KMS-11 (cell line): ENCODE data around the gene DDX11.
"Not testable (repeated sequence)": the region's sequence is repeated elsewhere in the genome, so short reads cannot be mapped to it uniquely, and the experiment has no call there.

Source experiments
- H2AFZ ChIP-seq: fragments of 200-600 bp; sonication (generic); 2 replicates; pipeline ENCODE4 v1.6.1; 2016; ENCODE audit warnings: antibody characterized with exemption, mixed run types, low read depth
- H3K27ac ChIP-seq: fragments of 200-600 bp; sonication (generic); 2 replicates; pipeline ENCODE4 v1.6.1; 2016; ENCODE audit warnings: mild to moderate bottlenecking, mixed run types
- H3K27me3 ChIP-seq: fragments of 200-600 bp; sonication (generic); 2 replicates; pipeline ENCODE4 v1.6.1; 2017; ENCODE audit warnings: mild to moderate bottlenecking, low read depth, mixed run types, moderate library complexity; ENCODE audit not compliant: insufficient read depth
- H3K36me3 ChIP-seq: fragments of 200-600 bp; sonication (generic); 2 replicates; pipeline ENCODE4 v1.6.1; 2017; ENCODE audit warnings: mild to moderate bottlenecking, mixed run types; ENCODE audit not compliant: insufficient read depth
- H3K4me1 ChIP-seq: fragments of 200-600 bp; sonication (generic); 2 replicates; pipeline ENCODE4 v1.6.1; 2016; ENCODE audit warnings: mild to moderate bottlenecking, low read depth, mixed run types; ENCODE audit not compliant: poor library complexity, severe bottlenecking
- H3K4me2 ChIP-seq: fragments of 200-600 bp; sonication (generic); 2 replicates; pipeline ENCODE4 v1.7.0; 2016; ENCODE audit warnings: mild to moderate bottlenecking, mixed run types
- H3K4me3 ChIP-seq: fragments of 200-600 bp; sonication (generic); IDR thresholded peaks from 2 replicates; pipeline ENCODE4 v1.6.1; 2017; ENCODE audit warnings: low read depth, low read length, mixed read lengths; ENCODE audit not compliant: insufficient read depth
- H3K79me2 ChIP-seq: fragments of 200-600 bp; sonication (generic); 2 replicates; pipeline ENCODE4 v1.6.1; 2016; ENCODE audit warnings: low read depth, mixed run types; ENCODE audit not compliant: insufficient read depth
- H3K9ac ChIP-seq: fragments of 200-600 bp; sonication (generic); 2 replicates; pipeline ENCODE4 v1.6.1; 2016; ENCODE audit warnings: mild to moderate bottlenecking, mixed run types
- H4K20me1 ChIP-seq: fragments of 200-600 bp; sonication (generic); 2 replicates; pipeline ENCODE4 v1.6.1; 2016; ENCODE audit warnings: mild to moderate bottlenecking, mixed run types; ENCODE audit not compliant: insufficient read depth
- TF ChIP-seq, protein P1 (sequence below): fragments of 200-600 bp; sonication (generic); conservative IDR thresholded peaks from 2 replicates; pipeline ENCODE4 v1.6.1; 2017; ENCODE audit warnings: low read depth, mild to moderate bottlenecking, antibody characterized with exemption, low read length, moderate library complexity, mixed read lengths

Gene DDX11

GRCh38 chr12:31087956-31088355, 14.3 kb downstream of the DDX11 start:
- H3K4me2 ChIP-seq, H2AFZ ChIP-seq, H3K4me3 ChIP-seq, H4K20me1 ChIP-seq, H3K9ac ChIP-seq, H3K36me3 ChIP-seq, H3K27ac ChIP-seq, H3K27me3 ChIP-seq, H3K79me2 ChIP-seq, H3K4me1 ChIP-seq: not testable (repeated sequence)

DNA sequence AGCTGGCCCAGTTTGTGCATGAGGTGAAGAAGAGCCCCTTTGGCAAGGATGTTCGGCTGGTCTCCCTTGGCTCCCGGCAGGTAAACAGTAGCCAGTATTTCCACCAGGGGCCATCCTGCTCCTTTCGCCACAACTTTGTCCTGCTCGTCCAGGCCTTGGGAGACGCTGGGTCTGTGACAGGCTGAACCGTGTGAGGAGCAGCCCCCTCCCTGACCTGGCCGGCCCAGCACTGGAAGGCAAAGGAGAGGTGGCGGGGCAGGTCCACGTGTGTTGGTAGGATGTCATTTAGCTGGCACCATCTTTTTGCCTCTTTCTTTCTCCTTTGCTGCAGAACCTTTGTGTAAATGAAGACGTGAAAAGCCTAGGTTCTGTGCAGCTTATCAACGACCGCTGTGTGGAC, 15.4 kb downstream of the DDX11 start:
- H3K36me3 ChIP-seq, result peaks cover 3% of the 10 kb centered on the region; the same call in 1 of the 2 replicates
- no peak overlapping the region for H3K9ac ChIP-seq
- H3K79me2 ChIP-seq, result no peaks in the 10 kb centered on the region
- TF ChIP-seq, protein P1, sequence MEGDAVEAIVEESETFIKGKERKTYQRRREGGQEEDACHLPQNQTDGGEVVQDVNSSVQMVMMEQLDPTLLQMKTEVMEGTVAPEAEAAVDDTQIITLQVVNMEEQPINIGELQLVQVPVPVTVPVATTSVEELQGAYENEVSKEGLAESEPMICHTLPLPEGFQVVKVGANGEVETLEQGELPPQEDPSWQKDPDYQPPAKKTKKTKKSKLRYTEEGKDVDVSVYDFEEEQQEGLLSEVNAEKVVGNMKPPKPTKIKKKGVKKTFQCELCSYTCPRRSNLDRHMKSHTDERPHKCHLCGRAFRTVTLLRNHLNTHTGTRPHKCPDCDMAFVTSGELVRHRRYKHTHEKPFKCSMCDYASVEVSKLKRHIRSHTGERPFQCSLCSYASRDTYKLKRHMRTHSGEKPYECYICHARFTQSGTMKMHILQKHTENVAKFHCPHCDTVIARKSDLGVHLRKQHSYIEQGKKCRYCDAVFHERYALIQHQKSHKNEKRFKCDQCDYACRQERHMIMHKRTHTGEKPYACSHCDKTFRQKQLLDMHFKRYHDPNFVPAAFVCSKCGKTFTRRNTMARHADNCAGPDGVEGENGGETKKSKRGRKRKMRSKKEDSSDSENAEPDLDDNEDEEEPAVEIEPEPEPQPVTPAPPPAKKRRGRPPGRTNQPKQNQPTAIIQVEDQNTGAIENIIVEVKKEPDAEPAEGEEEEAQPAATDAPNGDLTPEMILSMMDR, result no peak
- no peak overlapping the region for H3K4me3 ChIP-seq
- no peaks in the 10 kb centered on the region for H3K4me1 ChIP-seq
- no peak overlapping the region for H2AFZ ChIP-seq
- H3K4me2 ChIP-seq, result no peak overlapping the region
- H3K27me3 ChIP-seq, result no peaks in the 10 kb centered on the region
- H4K20me1 ChIP-seq, result no peaks in the 10 kb centered on the region
- H3K27ac ChIP-seq, result no peak overlapping the region

- H3K4me2 ChIP-seq, H4K20me1 ChIP-seq, H3K36me3 ChIP-seq, H3K79me2 ChIP-seq, H3K9ac ChIP-seq, H2AFZ ChIP-seq, H3K27ac ChIP-seq, H3K27me3 ChIP-seq, H3K4me3 ChIP-seq: not testable (repeated sequence)
- H3K4me1 ChIP-seq, result peaks cover 20% of the 10 kb centered on the region
These were observed 18.0 kb downstream of the DDX11 start for GRCh38 chr12:31091629-31092028.

DNA sequence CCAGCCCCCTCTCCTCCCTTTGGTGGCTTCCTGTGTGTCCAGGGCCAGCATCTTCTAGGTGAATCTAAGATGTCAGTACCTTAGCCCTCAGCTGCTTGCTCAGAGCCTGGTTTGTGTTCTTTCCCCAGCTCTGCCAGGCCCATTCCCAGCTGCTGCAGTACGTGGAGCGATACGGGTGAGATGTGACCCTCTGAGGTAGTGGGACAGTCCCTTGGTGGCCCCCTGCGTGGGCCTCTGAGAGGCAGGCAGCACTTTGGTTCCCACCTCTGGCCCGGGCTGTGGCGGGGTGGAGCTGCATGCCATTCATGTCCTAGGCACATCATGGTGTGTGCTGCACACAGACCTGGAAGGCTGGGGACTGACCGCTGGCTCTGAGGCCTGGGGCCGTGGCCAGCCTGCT, 19.1 kb downstream of the DDX11 start:
- peaks cover 25% of the 10 kb centered on the region for H3K4me1 ChIP-seq
- H2AFZ ChIP-seq, H3K27ac ChIP-seq, H3K36me3 ChIP-seq, H3K79me2 ChIP-seq, H4K20me1 ChIP-seq, H3K27me3 ChIP-seq, H3K4me2 ChIP-seq, H3K9ac ChIP-seq, H3K4me3 ChIP-seq: not testable (repeated sequence)

DNA sequence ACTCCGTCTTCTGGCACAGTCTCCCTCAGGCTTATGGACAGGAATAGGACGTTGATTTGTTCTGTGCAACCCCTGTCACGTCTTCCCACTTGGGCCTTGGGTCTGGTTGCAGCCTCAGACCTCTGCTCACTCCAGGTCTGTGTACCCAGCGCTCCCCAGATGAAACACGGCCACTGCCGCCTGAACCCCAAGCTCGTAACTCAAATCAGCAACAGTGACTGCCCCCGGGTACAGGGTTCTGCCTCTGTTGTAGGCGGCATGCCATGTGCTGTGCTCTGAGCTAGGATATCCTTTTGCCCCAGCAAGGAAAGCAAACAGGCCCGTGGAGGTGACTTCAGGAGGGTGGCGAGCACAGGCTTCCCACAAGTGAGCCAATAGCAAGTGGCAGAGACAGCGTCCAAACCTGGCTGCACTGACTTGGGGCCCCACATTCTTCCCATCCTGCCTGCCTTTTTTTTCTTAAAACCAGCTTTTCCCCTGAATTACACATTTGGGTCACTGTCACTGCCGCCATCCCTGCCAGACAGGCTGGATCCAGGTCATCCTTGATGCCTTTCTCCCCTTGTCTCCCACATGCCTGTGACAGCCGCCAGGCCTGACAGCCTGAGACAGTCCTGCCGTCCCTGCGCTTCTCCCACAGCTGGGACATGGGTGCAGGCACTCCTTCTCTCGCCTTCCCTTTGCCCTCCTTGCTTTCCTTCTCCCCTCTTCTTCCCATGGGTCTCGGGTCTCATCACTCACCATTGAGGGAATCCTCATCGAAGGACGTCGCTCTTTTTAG, 21.6 kb downstream of the DDX11 start:
- not testable (repeated sequence) for H2AFZ ChIP-seq, H3K27me3 ChIP-seq
- peak overlapping the region; percentile 66 for H3K4me2 ChIP-seq

GRCh38 chr12:31096251-31097065, 22.8 kb downstream of the DDX11 start:
- not testable (repeated sequence) for H4K20me1 ChIP-seq, H3K27me3 ChIP-seq, H3K36me3 ChIP-seq, H3K4me3 ChIP-seq, H3K79me2 ChIP-seq
- peak overlapping the region; percentile 32; the same call in 1 of the 2 replicates for H3K9ac ChIP-seq
- peaks cover 25% of the 10 kb centered on the region for H3K4me1 ChIP-seq
- peak overlapping the region; percentile 33; the same call in 1 of the 2 replicates for H2AFZ ChIP-seq
- H3K27ac ChIP-seq, result peak overlapping the region; percentile 79
- H3K4me2 ChIP-seq, result peak overlapping the region; percentile 86

More for the DNA sequence above, 21.6 kb downstream of the DDX11 start:
- H3K79me2 ChIP-seq, H3K36me3 ChIP-seq, H3K4me3 ChIP-seq, H4K20me1 ChIP-seq: not testable (repeated sequence)
- peak overlapping the region; percentile 18; the same call in 1 of the 2 replicates for H3K9ac ChIP-seq
- H3K27ac ChIP-seq, result peak overlapping the region; percentile 79
- H3K4me1 ChIP-seq, result peaks cover 25% of the 10 kb centered on the region

DNA sequence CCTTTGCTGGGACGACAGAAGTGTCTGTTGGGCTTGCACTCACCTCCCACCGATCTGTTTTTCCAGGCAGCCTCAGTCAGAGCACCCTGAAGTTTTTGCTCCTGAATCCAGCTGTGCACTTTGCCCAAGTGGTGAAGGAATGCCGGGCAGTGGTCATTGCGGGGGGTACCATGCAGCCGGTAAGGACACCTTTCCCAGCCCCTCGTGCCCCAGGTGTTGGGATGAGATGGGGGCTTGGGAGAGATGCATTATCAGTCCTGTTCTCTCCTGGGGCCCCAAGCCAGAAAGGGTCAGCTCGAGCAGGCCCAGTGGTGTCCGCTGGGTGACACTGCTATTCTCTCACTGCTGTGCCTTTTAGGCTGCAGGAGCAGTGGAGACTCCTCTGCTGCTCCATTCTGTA, 24.2 kb downstream of the DDX11 start:
- not testable (repeated sequence) for H3K4me3 ChIP-seq, H3K4me2 ChIP-seq, H3K36me3 ChIP-seq, H3K27me3 ChIP-seq, H3K27ac ChIP-seq, H3K9ac ChIP-seq, H4K20me1 ChIP-seq, H3K79me2 ChIP-seq, H2AFZ ChIP-seq
- peaks cover 25% of the 10 kb centered on the region for H3K4me1 ChIP-seq

DNA sequence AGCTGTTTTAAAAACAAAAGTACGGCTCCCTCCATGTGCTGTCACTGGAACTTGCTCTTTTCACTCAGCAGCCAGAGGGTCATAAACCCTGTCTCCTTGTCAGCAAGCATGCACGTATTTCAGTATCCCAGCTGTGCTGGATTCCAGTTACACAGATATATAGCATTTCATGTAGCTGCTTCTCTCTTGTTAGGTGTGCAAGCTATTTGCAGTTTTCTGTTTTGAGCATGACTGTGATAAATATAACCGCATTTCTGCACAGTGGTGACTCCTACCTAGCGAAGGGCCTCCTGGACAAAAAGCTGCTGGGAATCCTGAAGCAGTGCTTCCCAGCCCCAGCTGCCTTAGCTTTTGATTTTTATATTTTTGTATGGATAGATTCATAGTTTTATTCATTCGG, 24.7 kb downstream of the DDX11 start:
- not testable (repeated sequence) for H3K4me2 ChIP-seq, H3K4me3 ChIP-seq, H4K20me1 ChIP-seq, H2AFZ ChIP-seq, H3K27ac ChIP-seq, H3K27me3 ChIP-seq, H3K9ac ChIP-seq, H3K79me2 ChIP-seq, H3K36me3 ChIP-seq
- H3K4me1 ChIP-seq, result peaks cover 25% of the 10 kb centered on the region

DNA sequence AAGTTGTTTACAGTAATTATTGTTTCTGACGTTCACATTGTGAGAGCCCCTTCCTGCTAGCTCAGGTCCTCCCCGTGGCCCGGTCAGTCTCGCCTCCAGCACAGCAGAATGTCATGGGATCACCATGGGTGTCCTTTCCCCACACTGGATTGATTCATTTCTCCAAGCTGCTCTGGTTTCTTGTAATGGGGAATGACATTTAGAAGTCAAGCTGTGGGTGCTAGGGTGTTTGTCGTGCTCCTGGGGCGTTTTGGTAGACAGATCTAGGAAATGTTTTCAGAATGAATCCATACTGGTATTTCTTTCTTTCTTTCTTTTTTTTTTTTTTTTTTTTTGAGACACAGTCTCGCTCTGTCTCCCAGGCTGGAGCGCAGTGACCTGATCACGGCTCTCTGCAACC, 25.1 kb downstream of the DDX11 start:
- not testable (repeated sequence) for H4K20me1 ChIP-seq, H3K9ac ChIP-seq, H3K36me3 ChIP-seq, H3K27me3 ChIP-seq, H2AFZ ChIP-seq, H3K4me2 ChIP-seq, H3K79me2 ChIP-seq, H3K27ac ChIP-seq, H3K4me3 ChIP-seq
- H3K4me1 ChIP-seq, result peaks cover 25% of the 10 kb centered on the region
